Fibroblast of gingiva (primary cell): ENCODE measurements around the gene INTS15.
A peak's percentile ranks its signal among the peaks of the same experiment; 100 is the strongest.
"Not testable (repeated sequence)": the region's sequence is repeated elsewhere in the genome, so short reads cannot be mapped to it uniquely, and the experiment has no call there.

ENCODE experiments used
- DNase-seq: peaks from one replicate; pipeline ENCODE4 v3.0.0-alpha.2; 2011; ENCODE audit warnings: low read depth

INTS15 gene

GRCh38 chr7:6618621-6619020, 28.8 kb downstream of the INTS15 start:
- DNase-seq, result no peak

GRCh38 chr7:6619961-6620360, 30.1 kb downstream of the INTS15 start:
- no peak for DNase-seq

- no peak for DNase-seq
Measured at GRCh38 chr7:6621195-6622133, 31.6 kb downstream of the INTS15 start.

- no peak for DNase-seq
Measured at GRCh38 chr7:6622134-6622710, 32.4 kb downstream of the INTS15 start.

GRCh38 chr7:6623589-6624245, 33.9 kb downstream of the INTS15 start:
- DNase-seq, result no peak

GRCh38 chr7:6624246-6624611, 34.4 kb downstream of the INTS15 start:
- DNase-seq, result no peak

GRCh38 chr7:6628045-6628444, 38.2 kb downstream of the INTS15 start:
- DNase-seq, result no peak

- DNase-seq, result no peak
Measured at GRCh38 chr7:6630007-6630849, 40.4 kb downstream of the INTS15 start.

GRCh38 chr7:6631605-6632004, 41.8 kb downstream of the INTS15 start:
- no peak for DNase-seq

GRCh38 chr7:6634021-6634420, 44.2 kb downstream of the INTS15 start:
- no peak for DNase-seq

- not testable (repeated sequence) for DNase-seq
Measured at GRCh38 chr7:6634971-6635370, 45.1 kb downstream of the INTS15 start.

GRCh38 chr7:6636741-6637543, 47.1 kb downstream of the INTS15 start, which contains the start of gene ZNF316:
TSS of gene ZNF316 (plus strand) at chr7:6637318. CDS start at chr7:6642410, 5,092 bp downstream.
- peak; percentile 52 for DNase-seq

GRCh38 chr7:6637544-6638229, 47.9 kb downstream of the INTS15 start:
- DNase-seq, result no peak

- no peak for DNase-seq
Measured at GRCh38 chr7:6639032-6639431, 49.2 kb downstream of the INTS15 start.

- no peak for DNase-seq
Measured at GRCh38 chr7:6639627-6640026, 49.8 kb downstream of the INTS15 start.

- DNase-seq, result peak; percentile 55
Measured at GRCh38 chr7:6640246-6640721, 50.5 kb downstream of the INTS15 start.

GRCh38 chr7:6641305-6642035, 51.6 kb downstream of the INTS15 start:
- no peak for DNase-seq

- no peak for DNase-seq
Measured at GRCh38 chr7:6642239-6642839, 52.5 kb downstream of the INTS15 start.
